Tibial nerve (tissue), 4 donors: ENCODE measurements around the gene TMEM151B.

Experiments
- CTCF ChIP-seq, 5 experiments: fragments of 200-600 bp in 3 of 5; fragments of 450-650 bp in 2 of 5; sonication (generic) in 3 of 5; IDR thresholded peaks; one replicate each; pipeline ENCODE4 v1.5.1; 2016 to 2019; ENCODE audit warnings: antibody characterized with exemption in 5 of 5, mild to moderate bottlenecking in 3 of 5, moderate library complexity in 2 of 5
- EP300 ChIP-seq, 2 donors: sonication (generic); formaldehyde crosslinking; IDR thresholded peaks; one replicate each; pipeline ENCODE4 v1.6.1; 2017; ENCODE audit warnings: antibody characterized with exemption in 2 of 2, mild to moderate bottlenecking in 1 of 2
- POLR2A ChIP-seq, 2 donors: fragments of 450-650 bp; IDR thresholded peaks; one replicate each; pipeline ENCODE4 v1.6.1; 2017; ENCODE audit warnings: antibody characterized with exemption in 2 of 2, mild to moderate bottlenecking in 2 of 2, moderate library complexity in 2 of 2

GRCh38 chr6:44339301-44339700, 69.1 kb downstream of the TMEM151B start:
- TF ChIP-seq CTCF (IDR thresholded peaks at IDR 0.05) = no peak
- no peak for TF ChIP-seq POLR2A (IDR thresholded peaks at IDR 0.05)
- peak in 1 of 2 donors; percentile 9 for TF ChIP-seq EP300 (IDR thresholded peaks at IDR 0.05)
